CD14-positive monocyte (primary cell): Measurements from ENCODE around the gene BMPER. TPM values are rescaled to one million over a fixed set of nuclear protein-coding genes. Genes with fewer than 3 reads are reported as not detected.

Source experiments
- DNase-seq, 3 donors: peaks; one replicate each; pipeline ENCODE4 v3.0.0-alpha.2; 2011 to 2022
- H2AFZ ChIP-seq: 2 replicates; pipeline ENCODE4 v1.6.0; 2012; ENCODE audit warnings: mild to moderate bottlenecking, low read depth, low read length, inconsistent platforms; ENCODE audit not compliant: insufficient read depth, poor library complexity, severe bottlenecking
- H3K27ac ChIP-seq, 2 donors: 1 replicate in 1 of 2; 2 replicates in 1 of 2; pipeline ENCODE4 v1.5.1; 2012 to 2013; ENCODE audit warnings: low read length in 2 of 2, control low read depth in 1 of 2, inconsistent platforms in 1 of 2, low read depth in 1 of 2, mild to moderate bottlenecking in 1 of 2
- H3K27me3 ChIP-seq, 2 donors: one replicate each; pipeline versions ENCODE4 v1.6.0 to v1.6.1; 2011 to 2013; ENCODE audit warnings: low read length in 2 of 2; ENCODE audit not compliant: control insufficient read depth in 2 of 2, insufficient read depth in 2 of 2
- H3K36me3 ChIP-seq, 2 donors: replicated peaks in 1 of 2; 1 replicate in 1 of 2; 2 replicates in 1 of 2; pipeline versions ENCODE4 v1.5.1 to v1.6.1; 2012 to 2013; ENCODE audit warnings: low read length in 2 of 2, control low read depth in 1 of 2, inconsistent platforms in 1 of 2, mild to moderate bottlenecking in 1 of 2; ENCODE audit not compliant: insufficient read depth in 2 of 2, control insufficient read depth in 1 of 2
- H3K4me1 ChIP-seq, 2 donors: 1 replicate in 1 of 2; 2 replicates in 1 of 2; pipeline versions ENCODE4 v1.5.1 to v1.6.1; 2012 to 2013; ENCODE audit warnings: low read length in 2 of 2, control low read depth in 1 of 2, inconsistent platforms in 1 of 2, mild to moderate bottlenecking in 1 of 2, moderate library complexity in 1 of 2; ENCODE audit not compliant: insufficient read depth in 2 of 2, control insufficient read depth in 1 of 2
- H3K4me2 ChIP-seq: replicated peaks from 2 replicates; pipeline ENCODE3; 2012; ENCODE audit warnings: low read length, moderate library complexity, mild to moderate bottlenecking; ENCODE audit not compliant: poor library complexity, severe bottlenecking; ENCODE audit errors: extremely low read depth
- H3K4me3 ChIP-seq, 3 experiments: fragments of 200-600 bp in 1 of 3; sonication (generic) in 1 of 3; replicated peaks in 1 of 3; 1 replicate in 2 of 3; 2 replicates in 1 of 3; pipeline ENCODE4 v1.5.1; 2011 to 2013; ENCODE audit warnings: low read length in 3 of 3, mild to moderate bottlenecking in 3 of 3, control low read depth in 2 of 3, low read depth in 2 of 3, inconsistent platforms in 1 of 3, moderate library complexity in 1 of 3
- H3K79me2 ChIP-seq: 2 replicates; pipeline ENCODE4 v1.6.0; 2012; ENCODE audit warnings: mild to moderate bottlenecking, control low read depth, inconsistent platforms, low read length, moderate library complexity; ENCODE audit not compliant: insufficient read depth
- H3K9ac ChIP-seq: 2 replicates; pipeline ENCODE4 v1.6.0; 2017; ENCODE audit warnings: low read length, mild to moderate bottlenecking; ENCODE audit not compliant: insufficient read depth, poor library complexity, severe bottlenecking
- H3K9me3 ChIP-seq, 2 donors: replicated peaks in 1 of 2; 1 replicate in 1 of 2; 2 replicates in 1 of 2; pipeline versions ENCODE4 v1.5.1 to v1.6.1; 2012 to 2013; ENCODE audit warnings: low read length in 2 of 2, control low read depth in 1 of 2; ENCODE audit not compliant: control insufficient read depth in 1 of 2, insufficient read depth in 1 of 2
- H4K20me1 ChIP-seq: 2 replicates; pipeline ENCODE4 v1.6.0; 2012; ENCODE audit warnings: mild to moderate bottlenecking, low read length, control low read depth, moderate library complexity; ENCODE audit not compliant: insufficient read depth
- H3K27ac Mint-ChIP-seq, 7 donors: one replicate each; pipeline ENCODE4 v1.8.0; 2020; ENCODE audit warnings: mild to moderate bottlenecking in 7 of 7, mixed read lengths in 7 of 7, moderate library complexity in 6 of 7, inconsistent platforms in 2 of 7
- H3K27me3 Mint-ChIP-seq, 3 donors: one replicate each; pipeline ENCODE4 v1.8.0; 2021 to 2022; ENCODE audit warnings: low read depth in 3 of 3, mild to moderate bottlenecking in 3 of 3, mixed read lengths in 3 of 3, moderate library complexity in 3 of 3, inconsistent platforms in 1 of 3
- H3K36me3 Mint-ChIP-seq, 2 donors: one replicate each; pipeline ENCODE4 v1.8.0; 2020; ENCODE audit warnings: mixed read lengths in 2 of 2, inconsistent platforms in 1 of 2, mild to moderate bottlenecking in 1 of 2
- H3K4me1 Mint-ChIP-seq: one replicate; pipeline ENCODE4 v1.8.0; 2020; ENCODE audit warnings: mild to moderate bottlenecking, mixed read lengths
- H3K4me3 Mint-ChIP-seq, 2 donors: one replicate each; pipeline ENCODE4 v1.8.0; 2020; ENCODE audit warnings: mild to moderate bottlenecking in 2 of 2, mixed read lengths in 2 of 2, moderate library complexity in 1 of 2
- H3K9me3 Mint-ChIP-seq, 7 donors: one replicate each; pipeline ENCODE4 v1.8.0; 2020 to 2022; ENCODE audit warnings: mixed read lengths in 7 of 7, mild to moderate bottlenecking in 6 of 7, moderate library complexity in 6 of 7, inconsistent platforms in 2 of 7
- CTCF ChIP-seq: fragments of 200-600 bp; IDR thresholded peaks from one replicate; pipeline ENCODE4 v1.8.0; 2022; ENCODE audit warnings: antibody characterized with exemption, mild to moderate bottlenecking
- WGBS: methylation state at CpG from one replicate; pipeline ENCODE4 v1.1.5; 2013; ENCODE audit warnings: missing lambda C conversion rate; ENCODE audit not compliant: insufficient coverage; 5-methylcytosine and 5-hydroxymethylcytosine counted together
- intact Hi-C, 2 donors: fragments of 100-400 bp; cut with micrococcal nuclease; formaldehyde crosslinking; loops; one replicate each; pipeline versions ENCODE4 v1.15.0 to v1.15.1; 2023
- polyA plus RNA-seq, 3 donors: library from polyadenylated mRNA; depleted of rRNA in 1 of 3; unstranded in 2 of 3; stranded (reverse) in 1 of 3; fragments of 300-500 nt in 2 of 3; fragments of >200 nt in 1 of 3; fragmentation: Illumina TruSeq in 2 of 3; gene quantifications; 1 replicate in 2 of 3; 2 replicates in 1 of 3; pipeline ENCODE4 v1.2.3, GENCODE V29; 2012 to 2021

BMPER gene
- polyA plus RNA-seq, 3 donors: not detected

GRCh38 chr7:33986951-33987947, 81.9 kb downstream of the BMPER start:
- Histone ChIP-seq H2AFZ (no peak overlapping the region), H3K27ac (no peak overlapping the region), H3K4me3 (no peak overlapping the region), H3K4me1 (no peaks in the 10 kb centered on the region), H3K36me3 (no peaks in the 10 kb centered on the region), H3K27me3 (no peaks in the 10 kb centered on the region), H3K4me2 (no peak overlapping the region), H3K9ac (no peak overlapping the region), H4K20me1 (no peaks in the 10 kb centered on the region), H3K9me3 (no peaks in the 10 kb centered on the region), H3K79me2 (no peaks in the 10 kb centered on the region)
- Mint-ChIP-seq H3K27ac (no peak overlapping the region), H3K36me3 (no peaks in the 10 kb centered on the region), H3K4me3 (no peak overlapping the region), H3K4me1 (no peaks in the 10 kb centered on the region), H3K9me3 (peaks cover 2 to 10% (median 5%) of the 10 kb centered on the region in 7 donors), H3K27me3 (peaks cover 0 to 2% (median 0%) of the 10 kb centered on the region in 3 donors)
- no peak for DNase-seq
- no peak for TF ChIP-seq CTCF
- WGBS: 83% methylated on average over 1 of the region's 9 CpGs
- intact Hi-C loops: no loop called here

- Mint-ChIP-seq H3K4me3 (no peak overlapping the region), H3K27ac (no peak overlapping the region)
Observed at GRCh38 chr7:33996899-33997298, 91.6 kb downstream of the BMPER start.

More at GRCh38 chr7:33996899-33997298, 91.6 kb downstream of the BMPER start:
- no peak for DNase-seq
- H2AFZ ChIP-seq: no peak overlapping the region
- no peak overlapping the region for H3K27ac ChIP-seq
- no CpG with 5 or more reads among the region's 1 CpG for WGBS
- TF ChIP-seq CTCF: no peak
- Mint-ChIP-seq H3K9me3 (peaks cover 7 to 19% (median 9%) of the 10 kb centered on the region in 7 donors), H3K4me1 (no peaks in the 10 kb centered on the region), H3K27me3 (peaks cover 0 to 3% (median 0%) of the 10 kb centered on the region in 3 donors), H3K36me3 (no peaks in the 10 kb centered on the region)
- H3K79me2 ChIP-seq: no peaks in the 10 kb centered on the region
- intact Hi-C loops: no loop called here
- H3K4me1 ChIP-seq: no peaks in the 10 kb centered on the region
- no peaks in the 10 kb centered on the region for H3K27me3 ChIP-seq
- no peaks in the 10 kb centered on the region for H4K20me1 ChIP-seq
- no peak overlapping the region for H3K4me2 ChIP-seq
- H3K36me3 ChIP-seq: no peaks in the 10 kb centered on the region
- H3K4me3 ChIP-seq: no peak overlapping the region
- H3K9ac ChIP-seq: no peak overlapping the region
- peaks cover 5 to 9% of the 10 kb centered on the region in 2 donors for H3K9me3 ChIP-seq
